Heart right ventricle (tissue), 16 donors: ENCODE data around the gene PRKD1. TPM values are rescaled to one million over a fixed set of nuclear protein-coding genes. Genes with fewer than 3 reads are reported as not detected.

Experiments used
- ATAC-seq, 8 donors: fragments of 200-7000 bp; cut with Tn5 transposase; one replicate each; pipeline ENCODE4 v1.9.1; 2020; ENCODE audit warnings: mild to moderate bottlenecking in 8 of 8, moderate library complexity in 8 of 8, moderate number of reproducible peaks in 1 of 8
- DNase-seq, 2 donors: peaks; one replicate each; pipeline ENCODE4 v3.0.0-alpha.2; 2020
- H3K27ac ChIP-seq, 10 donors: fragments of 200-600 bp; sonication (generic) in 2 of 10; one replicate each; pipeline versions ENCODE4 v1.5.0 to v1.8.0; 2020 to 2022; ENCODE audit warnings: mild to moderate bottlenecking in 3 of 10
- H3K27me3 ChIP-seq, 7 donors: fragments of 200-600 bp; one replicate each; pipeline ENCODE4 v1.8.0; 2021 to 2022; ENCODE audit warnings: mild to moderate bottlenecking in 2 of 7
- H3K36me3 ChIP-seq, 9 donors: fragments of 200-600 bp; sonication (generic) in 1 of 9; one replicate each; pipeline versions ENCODE4 v1.5.0 to v1.8.0; 2020 to 2022; ENCODE audit warnings: mild to moderate bottlenecking in 2 of 9
- H3K4me1 ChIP-seq, 9 donors: fragments of 200-600 bp; sonication (generic) in 1 of 9; one replicate each; pipeline versions ENCODE4 v1.5.0 to v1.8.0; 2020 to 2022; ENCODE audit warnings: mild to moderate bottlenecking in 4 of 9
- H3K4me3 ChIP-seq, 10 donors: fragments of 200-600 bp; sonication (generic) in 2 of 10; one replicate each; pipeline versions ENCODE4 v1.5.0 to v1.8.0; 2020 to 2022; ENCODE audit warnings: mild to moderate bottlenecking in 7 of 10, moderate library complexity in 2 of 10
- H3K9me3 ChIP-seq, 11 donors: fragments of 200-600 bp in 10 of 11; sonication (generic) in 2 of 11; one replicate each; pipeline versions ENCODE4 v1.5.0 to v1.8.0; 2013 to 2022; ENCODE audit warnings: mild to moderate bottlenecking in 2 of 11, control low read depth in 1 of 11, moderate library complexity in 1 of 11
- WGBS, 2 donors: extraction: QIAGEN DNeasy Blood & Tissue Kit; methylation state at CpG; one replicate each; pipeline ENCODE4 v1.1.7; 2013; ENCODE audit warnings: inconsistent platforms in 1 of 2; 5-methylcytosine and 5-hydroxymethylcytosine counted together
- intact Hi-C, 10 donors: fragments of 100-400 bp; cut with DNase I; formaldehyde crosslinking; loops; one replicate each; pipeline versions ENCODE4 v1.11.1 to v1.14.2; 2022
- polyA plus RNA-seq, 2 donors: library from polyadenylated mRNA; stranded (reverse); fragments of 200-250 nt; gene quantifications; one replicate each; pipeline ENCODE4 v1.2.3, GENCODE V29; 2013
- total RNA-seq, 10 donors: library from RNA; stranded (reverse); fragmentation: NEBNext Ultra II Directional in 3 of 10; extraction: Animal tissue kit (Norgen Biotek cat#: 25700) in 3 of 10; gene quantifications; one replicate each; pipeline versions ENCODE4 v1.2.1 to v1.2.4, GENCODE V29; 2021 to 2023
- TF ChIP-seq, protein P1 (sequence below), 9 donors: fragments of 200-600 bp; sonication (generic) in 2 of 9; IDR thresholded peaks; one replicate each; pipeline versions ENCODE4 v1.5.0 to v1.8.0; 2021 to 2022; ENCODE audit warnings: antibody characterized with exemption in 9 of 9, mild to moderate bottlenecking in 5 of 9, moderate library complexity in 1 of 9
- donor health status: Arrhythmogenic right ventricular cardiomyopathy.
- donor health status: ischemic (EF 13 %, LVEDD 7.1; RV severe dilation, severe dysfunction).
- donor health status: healthy with polysubstance abuse.
- donor health status: DM: no; HTN: yes; CAD: no.
- donor health status: DM: no; HTN: no; CAD: no.
- donor health status: ischemic (EF 25% LVEDD 6.9; RV normal size, moderate dysfunction).
- donor health status: ischemic (EF 25% LVEDD 5.7; RV mildly dilated, moderate dysfunction).
- donor health status: healthy.
- donor health status: DM: yes; HTN: yes; CAD: no.
- donor health status: Ischemic cardiomyopathy.
- donor health status: ischemic (EF 35%, LVEDD 5.7; RV mildly dilated, moderate dysfunction).
- donor health status: nonischemic (EF 11% LVEDD 7.7; RV severe dilation, severe dysfunction).
- donor health status: DM: yes; HTN: yes; CAD: no.
- donor health status: PGD.
- donor health status: ischemic (EF 29% LVEDD 5.4; RV normal size, mild dysfunction).
- donor health status: nonischemic (EF 23%, LVEDD 6.1; RV moderate dilation, normal function).

The PRKD1 gene
- total and polyA plus RNA-seq, 12 donors: 1.7 to 4.3 (median 2.5) TPM

DNA sequence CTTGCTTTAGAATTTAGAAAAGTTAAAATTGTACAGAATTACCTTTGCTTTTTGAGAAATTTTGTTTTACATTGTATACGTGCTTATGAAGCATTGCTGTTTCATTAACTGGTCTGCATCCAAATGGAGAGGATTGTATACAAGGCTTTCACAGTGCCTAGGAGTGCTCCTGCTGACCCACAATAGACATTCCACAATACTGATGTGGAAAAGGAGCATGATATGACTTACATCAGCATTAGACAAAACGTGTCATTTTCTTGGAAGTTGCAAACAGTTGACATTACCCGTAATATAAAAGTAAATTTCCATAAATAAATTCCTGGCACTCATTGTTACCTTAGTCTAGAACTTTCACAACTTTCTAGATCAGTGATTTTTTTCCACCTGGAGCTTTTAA lies 1.9 kb downstream of the PRKD1 start:
- H3K4me1 ChIP-seq: peaks cover 6 to 33% (median 17%) of the 10 kb centered on the region in 9 donors
- H3K36me3 ChIP-seq: no peaks in the 10 kb centered on the region
- H3K9me3 ChIP-seq: no peaks in the 10 kb centered on the region
- no peak overlapping the region for H3K27ac ChIP-seq
- TF ChIP-seq, protein P1, sequence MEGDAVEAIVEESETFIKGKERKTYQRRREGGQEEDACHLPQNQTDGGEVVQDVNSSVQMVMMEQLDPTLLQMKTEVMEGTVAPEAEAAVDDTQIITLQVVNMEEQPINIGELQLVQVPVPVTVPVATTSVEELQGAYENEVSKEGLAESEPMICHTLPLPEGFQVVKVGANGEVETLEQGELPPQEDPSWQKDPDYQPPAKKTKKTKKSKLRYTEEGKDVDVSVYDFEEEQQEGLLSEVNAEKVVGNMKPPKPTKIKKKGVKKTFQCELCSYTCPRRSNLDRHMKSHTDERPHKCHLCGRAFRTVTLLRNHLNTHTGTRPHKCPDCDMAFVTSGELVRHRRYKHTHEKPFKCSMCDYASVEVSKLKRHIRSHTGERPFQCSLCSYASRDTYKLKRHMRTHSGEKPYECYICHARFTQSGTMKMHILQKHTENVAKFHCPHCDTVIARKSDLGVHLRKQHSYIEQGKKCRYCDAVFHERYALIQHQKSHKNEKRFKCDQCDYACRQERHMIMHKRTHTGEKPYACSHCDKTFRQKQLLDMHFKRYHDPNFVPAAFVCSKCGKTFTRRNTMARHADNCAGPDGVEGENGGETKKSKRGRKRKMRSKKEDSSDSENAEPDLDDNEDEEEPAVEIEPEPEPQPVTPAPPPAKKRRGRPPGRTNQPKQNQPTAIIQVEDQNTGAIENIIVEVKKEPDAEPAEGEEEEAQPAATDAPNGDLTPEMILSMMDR (IDR thresholded peaks at IDR 0.05): no peak
- no peak for ATAC-seq
- WGBS, 2 donors: 61 to 62% methylated on average over 3 of the region's 3 CpGs
- intact Hi-C loops: loop anchor here in 6 of 10 donors (2.0 to 10.0 kb wide), 6 partner anchors 15 to 371 kb away; no protein-coding TSS in a partner anchor
- DNase-seq: no peak
- H3K27me3 ChIP-seq: peaks cover 0 to 27% (median 0%) of the 10 kb centered on the region in 7 donors
- peak overlapping the region in 4 of 10 donors; percentile 62 to 84 (median 72) for H3K4me3 ChIP-seq

DNA sequence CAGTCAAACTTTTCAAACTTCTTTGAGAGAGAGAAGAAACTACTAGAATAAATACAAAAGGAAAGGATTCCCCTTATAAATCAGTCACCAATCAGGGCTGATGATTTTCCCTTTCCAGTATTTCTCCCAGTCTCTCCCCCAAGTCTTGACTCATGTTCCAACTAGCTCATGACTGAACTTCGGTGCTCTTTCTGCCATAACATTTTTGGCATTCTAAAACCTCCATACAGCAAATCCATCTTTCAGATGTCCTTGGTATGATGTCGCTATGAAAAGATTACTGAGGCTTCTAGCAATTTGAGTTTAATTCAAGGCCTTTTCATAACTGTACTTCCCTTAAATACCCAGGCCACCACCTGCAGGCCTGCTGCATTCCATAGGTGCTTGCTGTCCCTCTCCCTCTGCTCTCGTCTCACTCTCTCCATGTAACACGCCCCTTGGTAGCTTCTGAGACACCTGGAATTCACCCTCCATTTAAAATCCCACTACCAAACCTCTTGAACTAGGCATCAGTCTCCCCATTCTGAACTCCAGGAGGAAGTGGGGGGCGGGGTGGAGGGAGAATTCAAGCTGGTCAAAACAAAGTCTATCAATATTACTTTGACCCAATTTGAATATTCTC lies 2.4 kb downstream of the PRKD1 start:
- Histone ChIP-seq H3K9me3 (no peaks in the 10 kb centered on the region), H3K27me3 (peaks cover 0 to 27% (median 0%) of the 10 kb centered on the region in 7 donors), H3K36me3 (no peaks in the 10 kb centered on the region), H3K4me3 (peak overlapping the region in 1 of 10 donors; percentile 84), H3K27ac (no peak overlapping the region), H3K4me1 (peaks cover 6 to 33% (median 17%) of the 10 kb centered on the region in 9 donors)
- 82 to 83% methylated on average over 5 of the region's 5 CpGs for WGBS, 2 donors
- no peak for ATAC-seq
- no peak for DNase-seq
- TF ChIP-seq, protein P1 (IDR thresholded peaks at IDR 0.05): no peak
- intact Hi-C loops: loop anchor here in 6 of 10 donors (2.0 to 10.0 kb wide), 5 partner anchors 78 to 370 kb away; no protein-coding TSS in a partner anchor

DNA sequence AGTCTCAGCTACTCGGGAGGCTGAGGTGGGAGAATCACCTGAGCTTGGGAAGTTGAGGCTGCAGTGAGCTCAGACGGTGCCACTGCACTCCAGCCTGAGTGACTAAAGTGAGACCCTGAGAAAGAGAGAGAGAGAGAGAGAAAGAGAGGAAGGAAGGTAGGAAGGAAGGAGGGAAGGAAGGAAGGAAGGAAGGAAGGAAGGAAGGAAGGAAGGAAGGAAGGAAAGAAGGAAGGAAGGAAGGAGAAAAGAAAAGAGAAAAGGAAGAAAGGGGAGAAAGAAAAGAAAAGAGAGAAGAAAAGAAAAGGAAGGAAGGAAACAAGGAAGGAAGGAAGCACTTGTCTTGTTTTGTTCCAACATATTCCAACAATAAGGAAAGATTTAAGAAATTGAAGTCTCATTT lies 7.8 kb downstream of the PRKD1 start:
- WGBS, 2 donors: 94 to 95% methylated on average over 2 of the region's 2 CpGs
- TF ChIP-seq, protein P1 (IDR thresholded peaks at IDR 0.05): no peak
- Histone ChIP-seq H3K27ac (no peak overlapping the region), H3K4me3 (no peak overlapping the region), H3K9me3 (no peaks in the 10 kb centered on the region), H3K4me1 (peaks cover 0 to 9% (median 0%) of the 10 kb centered on the region in 9 donors), H3K27me3 (no peaks in the 10 kb centered on the region), H3K36me3 (no peaks in the 10 kb centered on the region)
- ATAC-seq (no peak), DNase-seq (no peak)
- intact Hi-C loops: loop anchor here in 5 of 10 donors (10.0 kb wide), 3 partner anchors 175 to 365 kb away; no protein-coding TSS in a partner anchor

DNA sequence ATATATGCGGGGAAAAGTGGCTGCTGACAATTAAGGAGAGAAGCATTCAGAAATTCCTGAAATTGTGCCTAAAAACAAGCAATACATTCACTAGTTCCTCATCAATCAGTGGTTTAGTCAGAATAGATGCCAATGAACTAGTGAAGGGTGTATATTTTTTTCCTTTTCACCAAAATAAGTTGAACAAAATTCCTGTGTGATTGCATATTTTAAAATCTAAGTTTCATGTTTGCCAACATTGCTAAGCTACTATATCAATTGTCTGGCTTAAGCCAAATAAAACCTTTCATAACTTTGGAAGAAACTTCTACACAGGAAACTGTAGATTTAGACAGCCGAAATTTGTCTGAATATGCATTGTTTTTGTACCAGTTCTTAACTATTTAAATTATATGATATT lies 8.7 kb downstream of the PRKD1 start:
- DNase-seq: no peak
- ATAC-seq: no peak
- Histone ChIP-seq H3K4me3 (no peak overlapping the region), H3K36me3 (no peaks in the 10 kb centered on the region), H3K4me1 (peaks cover 0 to 4% (median 0%) of the 10 kb centered on the region in 9 donors), H3K9me3 (no peaks in the 10 kb centered on the region), H3K27ac (no peak overlapping the region), H3K27me3 (no peaks in the 10 kb centered on the region)
- TF ChIP-seq, protein P1 (IDR thresholded peaks at IDR 0.05): no peak
- WGBS, 2 donors: 76 to 79% methylated on average over 2 of the region's 2 CpGs
- intact Hi-C loops: no loop called here
